Kasumi-1 (cell line): Measurements from ENCODE around the gene AMBN.
A peak's percentile ranks its signal among the peaks of the same experiment; 100 is the strongest.
"Not testable (repeated sequence)": the region's sequence is repeated elsewhere in the genome, so short reads cannot be mapped to it uniquely, and the experiment has no call there.

ENCODE experiments used
- DNase-seq, 2 experiments: peaks; one replicate each; lab custom pipeline; 2025; lab: John Stamatoyannopoulos, UW

The AMBN gene

DNA sequence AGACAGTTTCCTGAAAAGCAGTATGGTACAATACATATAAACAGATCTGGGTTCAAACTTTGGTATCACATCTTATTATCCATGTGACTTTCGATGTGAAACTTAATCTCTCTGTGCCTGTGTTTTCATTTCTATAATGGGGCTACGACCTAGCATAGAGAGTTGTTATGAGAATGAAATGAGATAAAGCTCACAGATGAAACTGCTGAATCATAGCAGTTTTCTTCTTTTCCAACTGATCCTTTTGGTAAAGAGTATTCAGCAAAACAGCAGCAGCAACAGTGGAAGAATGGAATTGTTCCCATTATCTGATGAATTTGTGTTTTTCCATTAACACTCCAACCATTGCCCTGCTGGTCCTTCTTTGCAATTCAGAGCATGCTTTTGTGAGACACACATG lies 16.3 kb downstream of the AMBN start:
- no peak for DNase-seq

- DNase-seq, result no peak
Observed at GRCh38 chr4:70613306-70614183, 21.5 kb downstream of the AMBN start.

DNA sequence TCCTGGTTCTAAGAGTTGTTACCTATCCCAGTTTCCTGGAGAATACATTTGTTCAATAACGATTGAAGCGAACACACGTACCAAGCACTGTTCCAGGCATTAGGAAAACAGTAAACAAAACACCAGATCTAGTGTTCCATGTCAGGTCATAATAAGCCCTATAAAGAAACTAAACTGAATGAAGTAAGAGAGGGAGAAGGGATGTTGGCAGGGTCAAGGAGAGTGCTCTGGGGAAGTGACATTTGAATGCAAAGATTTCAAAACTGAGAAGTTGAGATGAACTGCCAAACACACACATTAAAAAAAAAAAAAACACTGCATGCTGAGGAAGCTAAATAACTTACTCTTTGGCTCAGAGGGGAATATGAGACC lies 22.1 kb downstream of the AMBN start:
- DNase-seq, result no peak

DNA sequence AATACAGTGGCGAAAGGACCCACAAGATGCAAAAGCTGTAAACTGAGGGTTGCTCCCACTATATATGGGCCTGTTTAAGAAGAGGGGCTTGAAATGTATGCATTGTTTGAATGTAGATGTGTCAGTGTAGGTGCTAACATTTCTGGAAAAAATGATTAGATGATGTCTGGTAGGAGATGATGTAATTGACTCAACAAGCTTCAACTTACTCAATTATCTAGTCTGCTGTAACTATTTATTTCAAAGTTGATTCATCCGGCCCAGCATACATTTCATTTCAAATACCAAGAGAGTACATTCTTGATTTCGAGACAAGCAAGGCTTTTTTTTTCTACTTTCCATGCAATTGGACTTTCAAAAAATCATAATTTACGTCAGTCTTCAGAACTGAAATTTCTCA lies 27.2 kb downstream of the AMBN start:
- DNase-seq, result peak in 1 of 2 experiments; percentile 26

DNA sequence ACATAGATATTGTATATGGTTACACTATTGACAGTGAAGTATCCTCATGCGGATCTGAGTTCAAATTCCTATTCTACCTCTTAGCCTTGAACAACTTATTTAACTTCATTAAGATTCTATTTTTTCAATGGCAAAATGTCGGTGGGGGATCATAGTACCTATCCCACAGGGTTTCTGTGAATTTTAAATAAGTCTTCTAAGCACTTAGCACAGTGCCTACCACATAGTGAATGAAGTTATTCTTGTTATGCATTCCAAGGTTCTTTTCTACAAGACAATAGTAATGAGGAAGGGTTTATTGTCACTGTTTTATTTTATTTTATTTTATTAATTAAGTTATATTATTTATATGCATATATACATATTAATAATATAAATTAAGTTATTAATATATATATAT lies 27.7 kb downstream of the AMBN start:
- no peak for DNase-seq

DNA sequence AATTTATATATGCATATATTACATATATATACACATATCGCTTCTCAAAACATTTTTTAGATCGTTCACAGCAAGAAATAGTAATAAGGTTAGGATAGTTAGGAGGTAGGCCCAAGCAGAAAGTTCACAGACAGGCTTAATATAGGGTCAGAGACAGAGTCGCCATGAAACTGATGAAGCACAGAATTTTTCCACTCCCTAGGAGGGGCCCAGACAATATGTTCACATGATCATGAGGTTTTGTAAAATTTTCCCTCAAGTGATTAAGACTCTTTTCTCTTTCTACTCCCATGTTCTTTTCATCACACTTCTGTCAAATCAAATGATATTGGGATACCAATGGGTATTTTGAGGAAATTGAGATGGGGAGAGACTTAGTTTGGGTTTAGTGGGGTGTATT lies 31.3 kb downstream of the AMBN start:
- no peak for DNase-seq

- DNase-seq, result no peak
Observed at GRCh38 chr4:70624226-70624793, 32.3 kb downstream of the AMBN start.

- no peak for DNase-seq
Observed at GRCh38 chr4:70627620-70628019, 35.6 kb downstream of the AMBN start.

- no peak for DNase-seq
Observed at GRCh38 chr4:70628444-70628843, 36.4 kb downstream of the AMBN start, which contains the start of gene ENAM. Gene ENAM (plus strand): TSS chr4:70628744. CDS start chr4:70629501, 757 bp downstream.

DNA sequence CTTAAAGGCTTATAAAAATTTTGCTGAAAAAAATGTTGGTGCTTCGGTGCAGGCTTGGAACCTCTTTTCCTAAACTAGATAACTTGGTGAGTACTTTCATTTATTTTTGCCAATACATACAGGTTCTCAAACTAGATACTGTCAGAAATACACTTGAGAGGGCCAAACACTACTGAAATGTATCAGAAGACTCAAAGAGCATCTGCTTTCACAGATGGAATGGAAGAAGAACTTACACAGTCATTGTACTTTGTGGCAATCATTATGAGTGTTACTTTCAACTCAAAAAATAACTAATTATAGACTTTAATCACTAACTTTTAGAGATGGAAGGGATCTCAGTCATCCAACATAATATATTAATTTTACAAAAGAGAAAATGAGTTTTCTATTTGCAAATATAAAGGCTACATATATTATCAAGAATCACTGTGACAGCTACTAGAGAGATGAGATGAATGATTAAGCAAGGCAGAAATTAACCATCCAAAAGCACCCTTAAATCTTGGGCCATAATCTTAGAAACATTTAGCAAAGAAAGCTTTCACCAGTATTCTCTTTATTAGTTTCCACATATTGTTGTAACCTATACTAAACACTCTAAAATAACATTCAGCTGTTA lies 37.5 kb downstream of the AMBN start:
- DNase-seq, result no peak

- DNase-seq, result no peak
Observed at GRCh38 chr4:70630162-70630561, 38.1 kb downstream of the AMBN start.

DNA sequence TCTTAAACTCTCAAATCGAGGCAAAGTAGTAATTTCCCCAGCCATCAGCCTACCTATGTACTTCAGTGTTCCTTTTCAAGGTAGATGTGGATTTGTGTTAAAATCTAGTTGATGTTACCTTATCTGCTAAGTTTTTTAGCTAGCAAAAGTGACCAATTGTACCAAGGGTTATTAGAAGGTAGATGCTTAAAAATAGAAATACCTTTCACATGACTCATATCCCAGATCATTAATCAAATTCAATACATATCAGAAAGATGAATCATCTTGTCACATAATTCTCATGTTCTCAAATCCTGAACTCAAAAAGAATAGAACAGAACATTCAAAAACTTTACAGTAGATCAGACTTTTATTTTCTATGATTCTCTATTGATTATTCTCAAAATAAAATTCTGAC lies 40.0 kb downstream of the AMBN start:
- no peak for DNase-seq

DNA sequence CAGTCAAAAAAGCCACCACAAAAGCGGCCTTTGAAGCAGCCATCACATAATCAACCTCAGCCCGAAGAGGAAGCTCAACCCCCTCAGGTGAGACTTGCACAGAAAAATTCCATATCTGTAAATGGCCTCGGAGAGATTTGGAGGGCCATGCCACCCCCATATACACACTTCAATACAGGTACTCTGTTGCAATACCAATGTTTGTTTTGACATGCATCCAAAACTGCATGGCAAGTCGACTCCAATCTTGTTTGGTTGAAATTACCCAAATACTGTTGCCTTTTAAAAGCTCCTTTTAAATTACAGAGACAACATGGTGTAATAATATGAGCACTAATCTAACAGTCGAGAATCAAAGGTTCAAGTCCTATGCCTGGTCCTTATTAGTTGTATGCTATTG lies 42.4 kb downstream of the AMBN start:
- DNase-seq, result no peak

DNA sequence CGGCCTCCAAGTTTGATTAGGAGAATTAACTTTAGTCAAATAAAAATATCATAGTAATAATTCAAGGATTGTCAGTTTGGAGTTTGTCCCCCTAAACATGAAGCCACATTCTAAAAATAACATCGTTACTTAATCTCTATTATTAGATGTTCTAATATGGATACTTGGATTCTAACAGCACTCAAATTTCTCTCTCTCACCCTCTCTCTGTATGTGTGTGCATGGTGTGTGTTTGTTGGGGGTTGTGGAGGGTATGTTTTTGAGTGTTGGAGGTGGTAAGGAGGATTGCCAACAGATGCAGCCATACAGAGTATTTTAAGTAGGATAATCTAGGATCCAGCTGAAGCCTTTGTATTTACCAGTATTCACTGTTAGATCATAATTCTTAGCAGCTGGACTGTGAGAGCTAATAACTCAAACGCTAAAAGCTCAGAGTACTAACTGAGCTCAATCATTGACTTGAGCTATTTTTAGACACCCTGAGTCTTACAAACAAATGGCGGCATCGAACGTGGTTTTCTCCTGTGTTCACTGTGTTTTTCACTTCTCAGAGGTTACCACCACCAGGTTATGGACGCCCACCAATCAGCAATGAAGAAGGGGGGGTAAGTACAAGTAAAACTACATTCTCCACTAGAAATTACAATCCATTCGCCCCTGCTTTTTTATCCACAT lies 45.3 kb downstream of the AMBN start:
- no peak for DNase-seq

- DNase-seq, result no peak
Observed at GRCh38 chr4:70640192-70640591, 48.1 kb downstream of the AMBN start.

DNA sequence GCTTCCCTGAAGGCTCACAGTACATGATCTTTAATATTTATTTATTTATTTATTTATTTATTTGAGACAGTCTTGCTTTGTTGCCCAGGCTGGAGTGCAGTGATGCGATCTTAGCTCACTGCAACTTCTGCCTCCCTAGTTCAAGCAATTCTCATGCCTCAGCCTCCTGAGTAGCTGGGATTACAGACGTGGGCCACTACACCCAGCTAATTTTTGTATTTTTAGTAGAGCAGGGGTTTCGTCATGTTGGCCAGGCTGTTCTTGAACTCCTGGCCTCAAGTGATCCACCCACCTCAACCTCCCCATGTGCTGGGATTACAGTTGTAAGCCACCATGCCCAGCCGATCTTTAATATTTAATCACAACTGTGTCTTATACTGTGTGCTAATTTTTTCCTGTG lies 58.7 kb downstream of the AMBN start:
- not testable (repeated sequence) for DNase-seq

GRCh38 chr4:70651864-70652506 lies 59.9 kb downstream of the AMBN start:
- peak; percentile 54 to 69 for DNase-seq

GRCh38 chr4:70654605-70655011 lies 62.6 kb downstream of the AMBN start:
- DNase-seq, result no peak
